H1 (cell line): Measurements from ENCODE around the gene RGL2. TPM values are rescaled to one million over a fixed set of nuclear protein-coding genes. Genes with fewer than 3 reads are reported as not detected.

Source experiments
- BRCA1 ChIP-seq: IDR thresholded peaks from 2 replicates; pipeline ENCODE4 v1.6.1; 2012; ENCODE audit warnings: low read depth, low read length, improper control_type of control experiment
- CBX5 ChIP-seq: fragments of 300-800, 300-1000 bp; sonication (generic); IDR thresholded peaks from 2 replicates; pipeline ENCODE4 v1.7.1; 2016; ENCODE audit warnings: antibody characterized with exemption, low read length, low read depth
- CTBP2 ChIP-seq: IDR thresholded peaks from 2 replicates; pipeline ENCODE4 v1.7.0; 2011; ENCODE audit warnings: borderline replicate concordance, mild to moderate bottlenecking, moderate library complexity, mixed read lengths, low read length; ENCODE audit not compliant: insufficient read depth, insufficient read length
- CTCF ChIP-seq, 3 experiments: IDR thresholded peaks; 1 replicate in 2 of 3; 2 replicates in 1 of 3; pipeline versions ENCODE4 v1.5.1 to v1.6.1; 2011; ENCODE audit warnings: low read length in 3 of 3, mild to moderate bottlenecking in 3 of 3, inconsistent platforms in 2 of 3, low read depth in 1 of 3, moderate library complexity in 1 of 3; ENCODE audit not compliant: insufficient read depth in 1 of 3; ENCODE audit errors: control extremely low read depth in 1 of 3
- EP300 ChIP-seq, 2 experiments: IDR thresholded peaks; 1 replicate in 1 of 2; 2 replicates in 1 of 2; pipeline ENCODE4 v1.6.1; 2011 to 2012; ENCODE audit warnings: low read depth in 2 of 2, low read length in 2 of 2, mild to moderate bottlenecking in 2 of 2, borderline replicate concordance in 1 of 2, inconsistent platforms in 1 of 2, moderate library complexity in 1 of 2
- GTF2F1 ChIP-seq: IDR thresholded peaks from 2 replicates; pipeline ENCODE4 v1.6.1; 2012; ENCODE audit warnings: low read depth, low read length, improper control_type of control experiment, borderline replicate concordance
- HDAC2 ChIP-seq, 2 experiments: fragments of 300-600 bp in 1 of 2; sonication (generic) in 1 of 2; IDR thresholded peaks; 2 replicates each; pipeline ENCODE4 v1.6.1; 2011 to 2012; ENCODE audit warnings: low read depth in 2 of 2, low read length in 2 of 2, mild to moderate bottlenecking in 2 of 2, moderate library complexity in 2 of 2, borderline replicate concordance in 1 of 2, inconsistent platforms in 1 of 2
- HDAC6 ChIP-seq: IDR thresholded peaks from one replicate; pipeline ENCODE4 v1.7.1; 2012; ENCODE audit warnings: low read depth, mild to moderate bottlenecking, inconsistent platforms, low read length, moderate library complexity
- NANOG ChIP-seq: IDR thresholded peaks from 2 replicates; pipeline ENCODE4 v1.6.1; 2011; ENCODE audit warnings: low read length, low read depth, mild to moderate bottlenecking, inconsistent platforms; ENCODE audit not compliant: insufficient read depth, poor library complexity, severe bottlenecking
- NRF1 ChIP-seq: IDR thresholded peaks from 2 replicates; pipeline ENCODE4 v1.6.1; 2011; ENCODE audit warnings: mild to moderate bottlenecking, low read depth, low read length, improper control_type of control experiment
- POLR2AphosphoS5 ChIP-seq: IDR thresholded peaks from 2 replicates; pipeline ENCODE4 v1.6.1; 2011; ENCODE audit warnings: low read depth, low read length
- RAD21 ChIP-seq, 2 experiments: IDR thresholded peaks in 1 of 2; conservative IDR thresholded peaks in 1 of 2; 2 replicates each; pipeline ENCODE4 v1.6.1; 2011; ENCODE audit warnings: low read depth in 2 of 2, low read length in 2 of 2, improper control_type of control experiment in 1 of 2, inconsistent platforms in 1 of 2, mild to moderate bottlenecking in 1 of 2, moderate library complexity in 1 of 2
- RBBP5 ChIP-seq: IDR thresholded peaks from 2 replicates; pipeline ENCODE4 v1.7.1; 2012; ENCODE audit warnings: low read depth, mild to moderate bottlenecking, inconsistent platforms, low read length, moderate library complexity, borderline replicate concordance
- SIN3A ChIP-seq, 2 experiments: IDR thresholded peaks in 1 of 2; conservative IDR thresholded peaks in 1 of 2; 2 replicates each; pipeline ENCODE4 v1.6.1; 2011 to 2012; ENCODE audit warnings: low read length in 2 of 2, improper control_type of control experiment in 1 of 2, low read depth in 1 of 2, mild to moderate bottlenecking in 1 of 2
- SP1 ChIP-seq: IDR thresholded peaks from 2 replicates; pipeline ENCODE4 v1.6.1; 2011; ENCODE audit warnings: low read depth, low read length
- SUZ12 ChIP-seq: fragments of 200-600 bp; sonication (generic); IDR thresholded peaks from 2 replicates; pipeline ENCODE4 v1.6.1; 2012; ENCODE audit warnings: mild to moderate bottlenecking, inconsistent platforms, low read length, moderate library complexity, mixed read lengths
- USF2 ChIP-seq: IDR thresholded peaks from 2 replicates; pipeline ENCODE4 v1.6.1; 2011; ENCODE audit warnings: low read length, improper control_type of control experiment
- polyA plus RNA-seq, 7 experiments: library from polyadenylated mRNA; depleted of rRNA in 3 of 7; stranded (reverse) in 5 of 7; unstranded in 2 of 7; fragments of >200 nt in 5 of 7; fragments of 200-250 nt in 2 of 7; gene quantifications; 1 replicate in 5 of 7; 2 replicates in 1 of 7; 4 replicates in 1 of 7; pipeline versions ENCODE4 v1.2.1 to v1.2.3, GENCODE V29; 2011 to 2013; ENCODE audit warnings: missing spikeins in 2 of 7, mixed read lengths in 2 of 7
- total RNA-seq: library from RNA; stranded (reverse); fragmentation: NEBNext Ultra II Directional; extraction: Animal tissue kit (Norgen Biotek cat#: 25700); gene quantifications from 2 replicates; pipeline ENCODE4 v1.2.1, GENCODE V29; 2021

RGL2 gene
- total and polyA plus RNA-seq, 2 of the 8 experiments (the other 6 are each of a cell fraction or from before 2014, with no cell fraction given) = 58.1 to 80.3 TPM

DNA sequence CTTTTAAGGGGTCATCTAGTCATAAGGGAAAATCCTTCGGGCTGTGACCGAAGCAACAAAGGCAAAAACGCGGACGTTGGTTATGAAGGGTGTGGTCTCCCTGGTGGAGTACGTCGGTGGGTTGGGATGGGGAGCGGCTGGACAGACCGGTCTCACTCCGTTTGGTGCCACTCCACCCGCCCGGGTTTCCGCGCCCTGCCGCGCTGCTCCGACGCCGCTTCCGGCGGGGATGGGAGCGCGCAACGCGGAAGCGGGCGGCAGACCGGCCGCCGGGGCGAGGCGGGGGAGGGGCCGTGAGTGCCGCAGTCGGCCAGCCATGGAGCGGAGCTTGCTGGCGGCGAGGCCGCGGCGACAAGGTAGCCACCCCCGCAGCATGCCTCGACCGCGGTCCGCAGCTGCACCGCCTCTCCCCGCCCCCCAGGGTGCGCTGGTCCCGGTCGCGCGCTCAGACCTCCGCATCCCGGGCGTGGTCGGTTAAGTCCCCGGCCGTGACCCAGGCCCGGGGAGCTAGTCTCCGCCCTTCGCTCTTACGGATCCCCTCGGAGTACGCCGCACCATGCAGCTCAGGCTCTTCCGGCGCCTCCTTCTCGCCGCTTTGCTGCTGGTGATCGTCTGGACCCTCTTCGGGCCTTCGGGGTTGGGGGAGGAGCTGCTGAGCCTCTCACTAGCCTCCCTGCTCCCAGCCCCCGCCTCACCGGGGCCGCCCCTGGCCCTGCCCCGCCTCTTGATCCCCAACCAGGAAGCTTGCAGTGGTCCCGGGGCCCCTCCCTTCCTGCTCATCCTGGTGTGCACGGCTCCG lies 21.7 kb downstream of the RGL2 start, which contains the start of gene B3GALT4 (continued):
- TF ChIP-seq CTCF (IDR thresholded peaks at IDR 0.05; ENCODE audit: control extremely low read depth in 1 of 3, insufficient read depth in 1 of 3, low read depth in 1 of 3, low read length in 3 of 3) (peak in 2 of 3 experiments; percentile 40 to 62; a peak in 2 of 4 replicates), GTF2F1 (no peak), USF2 (no peak), HDAC2 (IDR thresholded peaks at IDR 0.05; ENCODE audit: borderline replicate concordance in 1 of 2, low read depth in 2 of 2, low read length in 2 of 2) (0 out of 4 replicates have a peak, but pooled peaks of 1 of the 2 experiments have one; percentile 17), EP300 (IDR thresholded peaks at IDR 0.05; ENCODE audit: borderline replicate concordance in 1 of 2, low read depth in 2 of 2, low read length in 2 of 2) (0 out of 3 replicates have a peak, but pooled peaks of 1 of the 2 experiments have one; percentile 23), RAD21 (IDR thresholded peaks at IDR 0.05 in 1 of 2, conservative IDR thresholded peaks at IDR 0.05 in 1 of 2; ENCODE audit: low read depth in 2 of 2, low read length in 2 of 2) (0 out of 4 replicates have a peak, but pooled peaks of 1 of the 2 experiments have one; percentile 19), SUZ12 (no peak), HDAC6 (no peak), NRF1 (no peak), BRCA1 (no peak), RBBP5 (peak; percentile 83; the same call in 1 of the 2 replicates), SIN3A (conservative IDR thresholded peaks at IDR 0.05 in 1 of 2, IDR thresholded peaks at IDR 0.05 in 1 of 2; ENCODE audit: low read depth in 1 of 2, low read length in 2 of 2) (peak; percentile 32 to 77; a peak in 2 of 4 replicates), POLR2AphosphoS5 (peak; percentile 90), NANOG (peak; percentile 16), CBX5 (no peak), SP1 (no peak), CTBP2 (peak; percentile 46)
